ENCODE data around the gene LYST. TPM values are rescaled to one million over a fixed set of nuclear protein-coding genes. Genes with fewer than 3 reads are reported as not detected.

LYST gene
- total and polyA plus RNA-seq, 10 of the 15 experiments (the other 5 are each of a cell fraction or from before 2014, with no cell fraction given) = 3.3 to 28.1 (median 5.6) TPM

DNA sequence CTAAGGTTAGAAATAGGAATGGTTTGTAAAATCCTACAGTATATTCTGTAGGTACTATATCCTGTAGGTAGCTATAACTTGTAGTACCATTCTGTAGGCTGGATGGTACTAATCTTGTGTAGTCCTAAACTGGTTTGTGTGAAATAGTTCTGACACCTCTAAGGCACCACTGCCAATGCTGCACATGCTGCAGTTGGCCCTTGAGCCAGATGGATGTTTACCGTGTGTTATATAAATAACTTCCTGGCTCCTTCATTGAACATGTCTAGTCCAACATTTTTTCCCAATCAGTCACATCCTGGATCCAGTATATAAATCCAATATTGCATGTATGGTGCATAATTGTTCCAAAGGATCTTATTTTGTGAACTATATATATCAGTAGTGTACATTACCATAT, 127.6 kb downstream of the LYST start:
- FAIRE-seq = no peak
- DNase-seq (ENCODE audit: low read depth, low spot score) = no peak
- Histone ChIP-seq H4K20me1 (ENCODE audit: control insufficient read depth, insufficient read depth) (no peaks in the 10 kb centered on the region), H3K4me3 (no peak overlapping the region), H3K9ac (ENCODE audit: control insufficient read depth, insufficient read depth, low read length) (no peak overlapping the region), H3K27me3 (replicated peaks in 1 of 2; ENCODE audit: control insufficient read depth in 2 of 2, insufficient read depth in 2 of 2, low read length in 1 of 2) (no peaks in the 10 kb centered on the region), H3K79me2 (ENCODE audit: control insufficient read depth, insufficient read depth, low read length) (no peaks in the 10 kb centered on the region), H3K9me3 (replicated peaks; ENCODE audit: control insufficient read depth, insufficient read depth, low read length) (no peaks in the 10 kb centered on the region), H2AFZ (ENCODE audit: control insufficient read depth, low read depth, low read length) (no peak overlapping the region), H3K36me3 (ENCODE audit: control insufficient read depth in 2 of 2, insufficient read depth in 2 of 2, low read length in 1 of 2) (no peaks in the 10 kb centered on the region; a peak in 1 of 4 replicates), H3K4me1 (ENCODE audit: control insufficient read depth, insufficient read depth, low read length) (no peaks in the 10 kb centered on the region), H3K27ac (ENCODE audit: control insufficient read depth, insufficient read depth) (no peak overlapping the region), H3K4me2 (ENCODE audit: control insufficient read depth, insufficient read depth) (no peak overlapping the region)
- 100% methylated on average over 1 of the region's 1 CpG for WGBS (ENCODE audit: insufficient coverage, insufficient replicate concordance, low lambda C conversion rate, missing lambda C conversion rate)
- ChIA-PET CTCF (no interaction called here), RAD21 (ENCODE audit: unreplicated experiment) (no interaction called here), SMC1A (ENCODE audit: uncharacterized antibody, unreplicated experiment) (interaction anchor here (0.7 to 2.1 kb wide), 3 partner anchors 28 to 195 kb away, joined by 3 to 5 read pairs (median 3); no protein-coding TSS in a partner anchor), POLR2A (no interaction called here)
- TF ChIP-seq ZSCAN29 (IDR thresholded peaks at IDR 0.05) (no peak), RBBP5 (conservative IDR thresholded peaks at IDR 0.05) (no peak), PAX8 (IDR thresholded peaks at IDR 0.05) (no peak), JUNB (IDR thresholded peaks at IDR 0.05) (no peak), CEBPB (IDR thresholded peaks at IDR 0.05; ENCODE audit: borderline replicate concordance in 1 of 2, low read depth in 2 of 2, low read length in 2 of 2) (no peak), TCF7 (IDR thresholded peaks at IDR 0.05; ENCODE audit: borderline replicate concordance) (no peak), MTA2 (IDR thresholded peaks at IDR 0.05; ENCODE audit: low read depth) (no peak), BHLHE40 (IDR thresholded peaks at IDR 0.05; ENCODE audit: borderline replicate concordance in 1 of 2, low read depth in 2 of 2, low read length in 1 of 2) (no peak)
- TF ChIP-seq, protein P1, sequence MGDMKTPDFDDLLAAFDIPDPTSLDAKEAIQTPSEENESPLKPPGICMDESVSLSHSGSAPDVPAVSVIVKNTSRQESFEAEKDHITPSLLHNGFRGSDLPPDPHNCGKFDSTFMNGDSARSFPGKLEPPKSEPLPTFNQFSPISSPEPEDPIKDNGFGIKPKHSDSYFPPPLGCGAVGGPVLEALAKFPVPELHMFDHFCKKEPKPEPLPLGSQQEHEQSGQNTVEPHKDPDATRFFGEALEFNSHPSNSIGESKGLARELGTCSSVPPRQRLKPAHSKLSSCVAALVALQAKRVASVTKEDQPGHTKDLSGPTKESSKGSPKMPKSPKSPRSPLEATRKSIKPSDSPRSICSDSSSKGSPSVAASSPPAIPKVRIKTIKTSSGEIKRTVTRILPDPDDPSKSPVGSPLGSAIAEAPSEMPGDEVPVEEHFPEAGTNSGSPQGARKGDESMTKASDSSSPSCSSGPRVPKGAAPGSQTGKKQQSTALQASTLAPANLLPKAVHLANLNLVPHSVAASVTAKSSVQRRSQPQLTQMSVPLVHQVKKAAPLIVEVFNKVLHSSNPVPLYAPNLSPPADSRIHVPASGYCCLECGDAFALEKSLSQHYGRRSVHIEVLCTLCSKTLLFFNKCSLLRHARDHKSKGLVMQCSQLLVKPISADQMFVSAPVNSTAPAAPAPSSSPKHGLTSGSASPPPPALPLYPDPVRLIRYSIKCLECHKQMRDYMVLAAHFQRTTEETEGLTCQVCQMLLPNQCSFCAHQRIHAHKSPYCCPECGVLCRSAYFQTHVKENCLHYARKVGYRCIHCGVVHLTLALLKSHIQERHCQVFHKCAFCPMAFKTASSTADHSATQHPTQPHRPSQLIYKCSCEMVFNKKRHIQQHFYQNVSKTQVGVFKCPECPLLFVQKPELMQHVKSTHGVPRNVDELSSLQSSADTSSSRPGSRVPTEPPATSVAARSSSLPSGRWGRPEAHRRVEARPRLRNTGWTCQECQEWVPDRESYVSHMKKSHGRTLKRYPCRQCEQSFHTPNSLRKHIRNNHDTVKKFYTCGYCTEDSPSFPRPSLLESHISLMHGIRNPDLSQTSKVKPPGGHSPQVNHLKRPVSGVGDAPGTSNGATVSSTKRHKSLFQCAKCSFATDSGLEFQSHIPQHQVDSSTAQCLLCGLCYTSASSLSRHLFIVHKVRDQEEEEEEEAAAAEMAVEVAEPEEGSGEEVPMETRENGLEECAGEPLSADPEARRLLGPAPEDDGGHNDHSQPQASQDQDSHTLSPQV (IDR thresholded peaks at IDR 0.05) = no peak
- TF ChIP-seq, protein P2, sequence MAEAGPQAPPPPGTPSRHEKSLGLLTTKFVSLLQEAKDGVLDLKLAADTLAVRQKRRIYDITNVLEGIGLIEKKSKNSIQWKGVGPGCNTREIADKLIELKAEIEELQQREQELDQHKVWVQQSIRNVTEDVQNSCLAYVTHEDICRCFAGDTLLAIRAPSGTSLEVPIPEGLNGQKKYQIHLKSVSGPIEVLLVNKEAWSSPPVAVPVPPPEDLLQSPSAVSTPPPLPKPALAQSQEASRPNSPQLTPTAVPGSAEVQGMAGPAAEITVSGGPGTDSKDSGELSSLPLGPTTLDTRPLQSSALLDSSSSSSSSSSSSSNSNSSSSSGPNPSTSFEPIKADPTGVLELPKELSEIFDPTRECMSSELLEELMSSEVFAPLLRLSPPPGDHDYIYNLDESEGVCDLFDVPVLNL (IDR thresholded peaks at IDR 0.05; ENCODE audit: low read depth, low read length) = no peak
- TF ChIP-seq, protein P3, sequence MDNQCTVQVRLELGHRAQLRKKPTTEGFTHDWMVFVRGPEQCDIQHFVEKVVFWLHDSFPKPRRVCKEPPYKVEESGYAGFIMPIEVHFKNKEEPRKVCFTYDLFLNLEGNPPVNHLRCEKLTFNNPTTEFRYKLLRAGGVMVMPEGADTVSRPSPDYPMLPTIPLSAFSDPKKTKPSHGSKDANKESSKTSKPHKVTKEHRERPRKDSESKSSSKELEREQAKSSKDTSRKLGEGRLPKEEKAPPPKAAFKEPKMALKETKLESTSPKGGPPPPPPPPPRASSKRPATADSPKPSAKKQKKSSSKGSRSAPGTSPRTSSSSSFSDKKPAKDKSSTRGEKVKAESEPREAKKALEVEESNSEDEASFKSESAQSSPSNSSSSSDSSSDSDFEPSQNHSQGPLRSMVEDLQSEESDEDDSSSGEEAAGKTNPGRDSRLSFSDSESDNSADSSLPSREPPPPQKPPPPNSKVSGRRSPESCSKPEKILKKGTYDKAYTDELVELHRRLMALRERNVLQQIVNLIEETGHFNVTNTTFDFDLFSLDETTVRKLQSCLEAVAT (IDR thresholded peaks at IDR 0.05) = no peak
- TF ChIP-seq, protein P4, sequence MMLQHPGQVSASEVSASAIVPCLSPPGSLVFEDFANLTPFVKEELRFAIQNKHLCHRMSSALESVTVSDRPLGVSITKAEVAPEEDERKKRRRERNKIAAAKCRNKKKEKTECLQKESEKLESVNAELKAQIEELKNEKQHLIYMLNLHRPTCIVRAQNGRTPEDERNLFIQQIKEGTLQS (IDR thresholded peaks at IDR 0.05; ENCODE audit: borderline replicate concordance, extremely low read depth, low read depth, low read length) = no peak
- TF ChIP-seq, protein P5, sequence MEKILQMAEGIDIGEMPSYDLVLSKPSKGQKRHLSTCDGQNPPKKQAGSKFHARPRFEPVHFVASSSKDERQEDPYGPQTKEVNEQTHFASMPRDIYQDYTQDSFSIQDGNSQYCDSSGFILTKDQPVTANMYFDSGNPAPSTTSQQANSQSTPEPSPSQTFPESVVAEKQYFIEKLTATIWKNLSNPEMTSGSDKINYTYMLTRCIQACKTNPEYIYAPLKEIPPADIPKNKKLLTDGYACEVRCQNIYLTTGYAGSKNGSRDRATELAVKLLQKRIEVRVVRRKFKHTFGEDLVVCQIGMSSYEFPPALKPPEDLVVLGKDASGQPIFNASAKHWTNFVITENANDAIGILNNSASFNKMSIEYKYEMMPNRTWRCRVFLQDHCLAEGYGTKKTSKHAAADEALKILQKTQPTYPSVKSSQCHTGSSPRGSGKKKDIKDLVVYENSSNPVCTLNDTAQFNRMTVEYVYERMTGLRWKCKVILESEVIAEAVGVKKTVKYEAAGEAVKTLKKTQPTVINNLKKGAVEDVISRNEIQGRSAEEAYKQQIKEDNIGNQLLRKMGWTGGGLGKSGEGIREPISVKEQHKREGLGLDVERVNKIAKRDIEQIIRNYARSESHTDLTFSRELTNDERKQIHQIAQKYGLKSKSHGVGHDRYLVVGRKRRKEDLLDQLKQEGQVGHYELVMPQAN (conservative IDR thresholded peaks at IDR 0.05) = no peak
- in situ Hi-C loops (cut with MboI) (no loop called here), intact Hi-C loops (cut with micrococcal nuclease; ENCODE audit: unreplicated experiment) (no loop called here)
- ATAC-seq = no peak
- no TSS peak for BruUV-seq (replicated peaks)
